NCI-H345 treated with DMSO at 0.1 percent for 48 hours (cell line): ENCODE measurements around the gene TMEM131.

Experiments used
- DNase-seq: peaks from one replicate; lab custom pipeline; 2025; ENCODE audit not compliant: unreplicated experiment; lab: John Stamatoyannopoulos, UW

The TMEM131 gene

DNA sequence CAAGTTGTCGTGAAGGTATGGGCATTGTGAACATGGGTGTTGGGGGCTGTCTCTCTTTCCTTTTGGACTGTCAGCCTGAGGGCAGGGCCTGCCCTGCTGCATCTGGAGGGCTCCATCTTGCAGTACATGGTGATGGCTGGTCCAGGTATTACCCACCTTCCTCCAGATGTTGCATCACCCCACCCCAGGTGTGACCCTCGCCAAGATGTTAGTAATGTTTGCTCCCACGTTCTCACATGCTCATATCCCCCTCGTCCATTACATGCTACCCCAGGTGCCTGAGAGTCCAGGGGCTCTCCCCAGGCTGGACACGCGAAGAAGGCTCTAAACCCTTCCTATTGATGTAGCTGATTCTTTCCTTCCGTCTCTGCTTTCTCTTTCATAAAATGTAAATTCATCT lies 268.5 kb downstream of the TMEM131 start:
- DNase-seq: no peak

DNA sequence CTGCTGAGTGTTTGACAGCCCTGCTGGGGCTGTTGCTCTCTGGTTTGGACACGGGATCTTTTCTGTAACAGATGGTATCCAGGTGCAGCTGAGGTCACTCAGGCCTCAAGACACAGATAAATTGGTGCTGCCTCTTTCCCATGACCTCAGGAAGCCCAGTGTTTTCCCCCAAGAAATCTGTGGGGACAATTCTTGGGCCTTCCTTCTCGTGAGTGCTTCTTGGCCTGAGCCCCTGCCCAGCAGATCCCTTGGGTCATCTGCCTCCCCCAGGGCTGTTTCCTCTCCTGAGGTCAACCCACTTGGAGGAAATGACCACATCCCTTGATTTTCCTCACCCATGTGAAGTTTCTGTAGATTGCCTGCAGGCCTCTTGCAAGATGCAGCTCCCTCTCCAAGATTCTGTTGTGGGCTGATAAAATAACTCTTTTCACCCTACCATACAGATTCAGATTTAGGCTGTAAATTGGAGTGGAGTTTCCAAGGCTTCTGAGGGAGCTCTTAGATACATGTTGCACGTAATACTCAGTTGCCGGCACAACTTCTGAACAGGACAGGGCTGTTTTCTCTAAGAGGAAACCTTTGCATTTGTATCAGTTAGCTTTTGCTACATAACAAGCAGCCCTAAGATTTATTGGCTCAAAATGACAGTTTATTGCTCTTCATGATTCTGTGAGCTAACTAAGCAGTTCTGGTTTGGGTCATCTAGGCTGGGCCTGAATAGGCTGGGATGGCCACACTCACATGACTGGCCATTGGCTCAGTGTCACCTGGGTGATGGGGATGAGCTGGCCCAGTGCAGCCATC lies 269.3 kb downstream of the TMEM131 start:
- DNase-seq: no peak

DNA sequence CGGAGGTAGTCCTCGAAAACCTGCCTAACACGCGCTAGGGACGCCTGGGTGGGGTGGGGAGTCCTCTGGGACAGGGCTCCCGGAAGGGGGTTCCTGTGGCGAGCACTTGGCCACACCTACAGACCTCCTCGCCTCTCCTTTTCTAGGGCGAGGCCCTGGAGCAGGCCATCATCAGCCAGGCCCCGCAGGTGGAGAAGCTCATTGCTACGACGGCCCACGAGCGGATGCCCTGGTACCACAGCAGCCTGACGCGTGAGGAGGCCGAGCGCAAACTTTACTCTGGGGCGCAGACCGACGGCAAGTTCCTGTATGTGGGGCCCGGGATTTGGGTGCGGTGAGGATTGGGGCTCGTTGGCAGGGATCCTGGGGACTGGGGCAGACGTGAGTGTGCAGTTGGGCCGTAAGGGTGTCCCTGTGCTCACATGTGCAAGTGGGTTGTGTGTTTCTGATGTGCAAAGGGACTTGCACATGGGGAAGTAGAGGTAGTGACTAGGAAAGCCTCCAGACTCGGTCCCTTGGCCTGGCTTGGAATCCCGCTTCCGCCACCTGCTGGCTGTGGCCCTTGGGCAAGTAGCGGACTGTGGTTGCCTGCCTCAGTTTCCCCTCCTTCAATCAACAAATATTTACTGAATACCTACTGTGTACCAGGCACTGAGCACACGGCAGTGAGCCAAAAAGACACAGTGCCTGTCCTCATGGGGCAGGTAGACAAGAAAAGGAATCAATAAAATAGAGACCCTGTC lies 270.6 kb downstream of the TMEM131 start:
- no peak for DNase-seq

DNA sequence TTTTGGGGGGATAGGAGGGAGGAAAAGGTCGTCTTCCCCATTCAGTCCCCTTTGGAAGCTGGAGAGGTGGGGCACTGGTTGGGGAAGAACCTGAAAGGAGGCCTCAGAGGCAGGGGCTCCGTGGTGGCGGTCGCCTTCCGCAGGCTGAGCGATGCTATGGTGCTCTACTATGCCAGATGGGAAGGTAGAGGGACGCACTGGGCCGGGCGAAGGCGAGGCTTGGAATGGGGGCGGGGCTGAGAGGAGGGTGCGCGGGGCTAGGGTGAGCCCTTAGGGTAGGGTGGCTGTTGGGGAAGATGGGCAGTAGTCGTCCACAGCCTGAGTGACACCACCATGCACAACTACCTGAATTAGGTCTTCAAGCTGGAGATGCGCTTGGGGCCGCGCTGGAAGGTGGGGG lies 271.2 kb downstream of the TMEM131 start:
- DNase-seq: no peak

DNA sequence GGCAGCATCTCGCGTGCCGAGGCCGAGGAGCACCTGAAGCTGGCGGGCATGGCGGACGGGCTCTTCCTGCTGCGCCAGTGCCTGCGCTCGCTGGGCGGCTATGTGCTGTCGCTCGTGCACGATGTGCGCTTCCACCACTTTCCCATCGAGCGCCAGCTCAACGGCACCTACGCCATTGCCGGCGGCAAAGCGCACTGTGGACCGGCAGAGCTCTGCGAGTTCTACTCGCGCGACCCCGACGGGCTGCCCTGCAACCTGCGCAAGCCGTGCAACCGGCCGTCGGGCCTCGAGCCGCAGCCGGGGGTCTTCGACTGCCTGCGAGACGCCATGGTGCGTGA lies 271.7 kb downstream of the TMEM131 start:
- DNase-seq: no peak

DNA sequence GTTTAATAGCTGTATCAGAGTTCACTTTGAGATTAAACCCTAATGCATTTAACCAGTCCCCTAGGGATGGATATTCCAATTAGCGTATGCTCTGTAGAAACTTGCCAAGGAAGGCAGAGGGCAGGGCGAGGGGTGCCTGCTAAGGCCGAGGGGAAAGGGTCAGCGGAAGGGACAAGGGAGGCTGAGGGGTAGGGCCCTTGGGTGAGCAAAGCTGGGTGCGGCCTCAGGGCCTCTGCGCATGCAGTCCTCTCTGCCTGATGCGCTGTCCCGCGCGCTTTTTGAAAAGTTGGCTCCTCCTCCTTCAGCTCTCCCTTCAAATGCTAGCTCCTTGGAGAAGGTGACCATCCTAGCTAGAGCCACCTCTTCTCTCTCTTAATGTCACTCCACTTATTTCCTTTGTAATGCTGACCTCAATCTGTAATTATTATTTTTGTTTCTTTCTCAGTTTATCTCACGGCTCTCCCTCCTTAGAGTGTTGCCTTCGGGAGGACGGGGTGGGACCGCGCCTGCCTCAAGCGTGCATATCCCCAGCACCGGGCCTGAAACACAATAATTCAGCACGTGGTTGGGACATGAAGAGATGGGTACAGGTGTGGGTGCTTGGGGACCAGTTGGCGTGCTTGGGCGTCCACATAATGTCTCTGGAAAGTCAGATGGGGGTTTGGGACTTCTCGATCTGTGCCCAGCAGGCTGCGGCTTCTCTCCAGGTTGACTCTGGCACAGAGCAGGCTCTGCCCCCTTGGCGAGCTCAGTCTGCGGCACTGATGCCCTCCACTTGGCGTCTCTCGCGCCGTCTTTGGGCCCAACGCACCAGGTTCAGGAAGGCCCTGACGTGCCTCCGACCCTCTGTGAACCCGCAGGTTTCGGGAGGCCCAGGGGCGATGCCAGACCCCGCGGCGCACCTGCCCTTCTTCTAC lies 272.3 kb downstream of the TMEM131 start:
- no peak for DNase-seq

DNA sequence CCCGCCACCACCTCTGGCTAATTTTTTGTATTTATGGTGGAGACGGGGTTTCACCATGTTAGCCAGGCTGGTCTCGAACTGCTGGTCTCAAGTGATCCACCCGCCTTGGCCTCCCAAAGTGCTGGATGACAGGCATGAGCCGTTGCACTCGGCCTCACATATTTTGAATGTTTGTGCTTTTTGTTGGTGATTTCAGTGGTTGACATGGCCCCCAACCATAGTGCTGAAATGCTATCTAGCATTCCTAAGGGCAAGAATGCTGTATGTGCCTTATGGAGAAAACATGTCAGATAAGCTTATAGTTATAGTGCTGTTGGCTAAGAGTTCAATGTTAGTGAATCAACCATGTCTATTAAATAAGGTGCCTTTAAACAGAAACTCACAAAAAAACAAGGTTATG lies 273.5 kb downstream of the TMEM131 start:
- no peak for DNase-seq

DNA sequence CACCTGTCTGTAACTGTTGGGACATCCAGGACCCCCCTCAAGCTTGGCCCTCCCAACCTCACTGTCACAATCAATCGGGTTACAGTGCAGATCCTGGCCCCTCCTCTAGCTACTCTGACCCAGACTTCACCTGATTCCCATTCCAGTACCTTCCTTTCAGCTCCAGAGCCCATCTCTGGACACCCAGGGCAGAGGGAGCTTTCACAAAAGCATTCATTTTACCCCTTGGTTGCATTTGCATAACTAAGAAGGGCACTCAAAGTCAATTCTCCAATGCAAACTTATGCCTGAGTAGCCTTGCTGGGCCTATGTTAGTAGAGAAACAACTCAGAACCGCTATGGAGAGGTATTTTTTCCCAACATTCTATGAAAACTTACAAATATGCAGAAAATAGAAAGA lies 275.0 kb downstream of the TMEM131 start:
- DNase-seq: no peak

DNA sequence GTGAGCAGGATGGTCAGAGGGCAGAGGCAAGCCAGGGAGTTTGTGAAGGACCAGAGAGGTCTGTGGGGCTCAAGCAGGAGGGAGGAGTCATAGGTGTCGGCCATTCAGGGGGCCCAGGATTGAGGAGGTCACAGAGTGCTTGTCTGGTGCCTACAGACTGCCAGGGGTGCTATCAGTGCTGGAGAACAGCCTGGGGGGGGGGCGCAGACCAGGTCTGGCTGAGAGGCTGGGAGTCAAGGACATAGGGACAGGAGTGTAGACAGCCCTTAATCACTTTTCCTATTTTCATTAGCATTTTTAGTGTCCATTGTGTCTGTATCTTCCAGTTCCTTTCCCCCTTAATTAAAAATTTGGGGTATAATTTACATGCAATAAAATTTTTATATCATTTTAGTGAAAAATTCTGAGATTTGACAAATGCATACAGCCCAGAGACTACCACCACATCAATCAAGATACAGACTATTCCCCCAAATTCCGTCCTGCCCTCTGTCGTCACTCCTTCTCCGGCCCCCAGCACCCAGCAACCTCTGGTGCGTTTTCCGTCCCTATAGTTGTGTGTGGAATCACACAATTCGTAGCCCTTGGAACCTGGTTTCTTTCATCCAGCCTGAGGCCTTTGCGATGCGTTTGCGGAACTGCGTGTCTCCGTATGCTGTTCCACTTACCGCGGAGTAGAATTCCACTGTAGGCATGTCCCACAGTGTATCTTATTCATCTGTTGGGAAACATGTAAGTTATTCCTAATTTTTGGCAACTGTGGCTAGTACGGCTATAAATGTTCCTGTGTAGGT lies 276.2 kb downstream of the TMEM131 start:
- no peak for DNase-seq

DNA sequence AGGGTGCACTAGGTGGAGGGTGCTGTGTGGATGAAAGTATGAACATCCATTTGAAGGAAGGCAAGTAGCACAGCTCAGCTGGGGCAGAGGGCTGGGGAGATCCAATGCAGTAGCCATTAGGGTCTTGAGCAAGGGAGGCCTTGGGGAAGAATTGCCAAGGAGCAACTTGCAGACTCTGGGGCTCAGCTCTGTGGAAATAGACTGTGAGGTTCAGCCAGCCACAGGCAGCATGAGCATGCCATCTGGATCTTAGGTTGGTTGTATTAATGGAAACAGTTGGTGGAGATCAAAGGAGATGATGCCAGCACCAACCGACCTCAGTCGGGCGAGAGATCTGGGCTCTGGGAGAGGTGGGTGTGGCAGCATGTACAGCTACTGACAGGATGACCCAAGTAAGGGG lies 276.8 kb downstream of the TMEM131 start:
- DNase-seq: no peak

DNA sequence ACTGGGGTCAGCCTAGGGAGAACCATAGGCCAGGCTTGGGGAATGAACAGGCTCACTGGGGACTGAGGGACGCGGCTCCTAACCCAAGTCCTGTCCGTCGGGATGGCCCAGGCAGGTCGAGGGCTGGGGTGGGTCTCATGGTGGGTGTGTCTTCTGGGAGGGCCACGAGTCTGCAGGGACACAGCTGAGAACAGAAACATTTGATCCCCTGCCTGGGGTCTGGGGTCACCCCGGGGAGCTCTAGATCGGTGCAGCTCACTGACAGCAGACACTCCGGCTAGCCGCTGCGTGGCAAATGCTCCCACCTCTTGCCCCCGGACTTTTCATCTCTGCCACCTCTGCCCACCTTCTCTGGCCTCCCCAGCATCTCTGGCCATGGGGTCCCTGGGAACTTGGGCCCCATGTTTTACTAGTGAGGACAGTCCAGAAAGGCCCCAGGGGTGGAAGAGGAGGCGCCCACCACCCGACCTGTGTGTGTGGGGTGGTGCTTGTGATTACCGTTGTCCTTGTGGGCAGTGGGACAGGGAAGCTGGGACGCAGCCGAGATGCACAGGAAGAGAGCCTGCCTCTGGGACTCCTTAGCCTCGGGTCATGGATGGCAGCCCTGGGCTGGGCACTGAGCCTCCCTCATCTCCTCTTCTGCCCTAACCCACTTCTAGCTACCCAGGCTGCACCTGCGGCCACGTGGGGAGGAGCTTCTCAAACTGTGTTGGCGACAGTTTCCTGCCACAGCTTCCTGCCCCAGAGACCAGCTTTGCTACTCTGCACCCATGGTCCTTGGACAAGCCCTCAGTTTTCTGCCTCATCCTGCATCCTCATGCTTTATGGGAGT lies 277.5 kb downstream of the TMEM131 start:
- no peak for DNase-seq

DNA sequence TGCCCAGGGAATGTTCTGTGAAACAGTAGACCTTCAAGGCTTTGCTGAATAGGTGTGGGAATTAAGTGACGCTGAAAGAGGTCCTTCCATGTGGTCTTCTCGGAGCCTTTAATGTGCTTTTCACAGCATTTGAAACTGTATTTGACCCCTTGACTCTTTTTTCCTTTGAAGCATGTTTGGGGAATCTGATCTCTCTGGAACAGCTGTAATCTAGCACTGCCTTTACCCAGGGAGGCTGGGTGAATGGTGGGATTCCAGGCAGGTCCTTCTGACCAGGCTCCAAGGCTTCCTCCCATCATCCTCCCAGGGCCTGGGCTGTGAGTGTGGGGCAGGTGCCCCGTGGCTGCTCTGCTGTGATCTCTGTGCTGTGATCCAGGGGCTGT lies 278.1 kb downstream of the TMEM131 start:
- DNase-seq: no peak

DNA sequence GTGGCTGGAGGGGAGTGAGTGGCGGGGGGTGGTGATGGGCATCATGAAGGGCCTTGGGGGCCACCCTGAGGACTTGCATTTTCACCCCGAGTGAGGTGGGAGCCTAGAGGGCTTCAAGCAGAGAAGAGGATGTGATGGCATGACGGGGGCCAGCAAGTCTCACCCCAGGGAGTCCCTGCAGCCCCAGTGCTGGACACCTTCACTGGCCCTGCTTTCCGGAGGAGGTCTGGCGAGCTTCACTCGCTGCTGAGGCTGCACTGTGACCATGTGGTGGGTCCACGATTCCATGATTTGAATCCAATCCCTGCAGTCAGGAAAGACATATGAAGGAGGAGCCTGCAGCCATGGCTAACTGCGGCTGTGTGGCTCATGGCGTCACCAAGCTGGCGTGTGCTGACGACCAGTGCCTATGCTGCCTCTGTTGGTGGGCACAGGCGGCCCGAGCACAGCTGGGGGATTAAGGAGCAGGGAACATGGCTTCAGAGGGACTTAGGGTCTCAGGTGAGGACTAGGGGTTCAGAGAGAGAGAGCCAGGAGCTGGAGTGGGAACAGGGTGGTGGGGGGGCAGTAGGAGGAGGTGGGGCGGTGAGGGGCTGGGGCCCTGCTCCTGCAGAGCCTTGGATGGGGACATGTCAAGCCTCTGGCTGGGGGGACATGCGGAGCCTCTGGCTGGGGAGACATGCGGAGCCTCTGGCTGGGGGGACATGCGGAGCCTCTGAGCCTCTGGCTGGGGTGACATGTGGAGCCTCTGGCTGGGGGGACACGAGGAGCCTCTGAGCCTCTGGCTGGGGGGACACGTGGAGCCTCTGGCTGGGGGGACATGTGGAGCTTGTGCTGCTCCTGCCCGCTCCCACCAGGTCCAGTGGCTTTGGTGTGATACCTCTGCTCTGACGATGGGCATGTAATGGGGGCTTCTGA lies 278.8 kb downstream of the TMEM131 start:
- DNase-seq: no peak

DNA sequence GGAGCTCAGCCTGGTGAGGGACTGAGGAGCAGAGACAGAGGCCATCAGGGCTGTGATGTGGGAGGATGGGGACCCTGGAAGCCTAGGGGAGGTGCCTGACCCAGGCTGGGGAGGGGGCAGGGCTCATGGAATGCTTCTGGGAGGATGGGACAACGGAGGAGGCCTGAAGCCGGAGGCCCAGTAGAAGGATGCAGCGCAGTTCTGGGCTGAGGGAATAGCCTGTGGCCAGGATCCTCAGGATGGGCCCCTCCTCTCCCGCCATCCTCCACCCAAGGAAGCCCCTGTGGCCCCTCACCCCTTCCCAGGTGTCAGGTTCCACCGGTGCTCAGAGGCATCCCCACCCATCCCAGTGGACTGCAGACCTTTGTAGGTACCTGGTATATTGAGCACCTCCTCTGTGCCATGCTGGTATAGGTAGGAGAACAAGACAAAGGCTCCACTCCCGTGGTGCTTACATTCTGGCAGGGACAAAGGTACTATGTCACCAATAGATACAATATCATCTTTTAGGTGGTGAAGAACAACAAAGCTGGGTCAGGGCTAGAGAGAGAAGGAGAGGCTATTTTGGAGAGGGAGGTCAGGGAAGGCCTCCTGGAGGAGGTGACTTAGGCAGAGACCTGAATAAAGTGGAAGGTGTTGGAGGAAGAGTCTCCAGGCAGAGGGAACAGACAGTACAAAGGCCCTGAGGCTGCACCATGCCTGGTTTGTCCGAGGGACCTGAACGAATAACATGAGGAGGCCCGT lies 279.6 kb downstream of the TMEM131 start:
- DNase-seq: no peak

DNA sequence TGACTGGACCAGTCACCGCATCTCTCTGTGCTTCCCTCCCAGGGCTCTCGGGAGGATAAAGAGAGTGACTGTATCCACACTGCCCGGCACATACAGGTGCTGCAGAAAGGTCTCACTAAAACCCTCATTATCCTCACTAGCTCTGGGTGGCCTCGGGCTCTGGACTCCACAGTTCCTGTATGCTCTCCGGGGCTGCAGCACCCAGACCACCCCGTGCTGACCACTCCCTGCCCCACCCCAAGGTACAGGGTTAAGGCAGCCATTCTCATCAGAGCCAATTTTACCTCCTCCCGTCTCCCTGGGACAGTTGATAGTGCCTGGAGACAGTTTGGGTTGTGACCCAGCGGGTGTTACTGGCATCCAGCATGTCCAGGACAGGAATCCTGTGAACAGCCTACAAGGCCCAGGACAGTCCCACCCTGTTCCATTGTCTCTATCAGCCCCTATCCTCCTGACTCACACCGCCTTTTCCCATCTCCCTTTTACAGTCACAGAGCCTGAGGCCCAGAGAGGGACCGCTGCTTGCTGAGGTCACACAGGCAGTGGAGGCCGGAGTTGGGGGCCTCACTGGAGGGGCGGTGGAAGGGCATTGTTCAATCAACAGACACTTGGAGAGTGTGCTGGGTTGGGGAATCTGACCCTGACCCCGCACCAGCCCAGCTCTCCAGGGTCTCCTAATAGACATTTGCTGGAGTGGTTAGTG lies 280.6 kb downstream of the TMEM131 start:
- DNase-seq: no peak

DNA sequence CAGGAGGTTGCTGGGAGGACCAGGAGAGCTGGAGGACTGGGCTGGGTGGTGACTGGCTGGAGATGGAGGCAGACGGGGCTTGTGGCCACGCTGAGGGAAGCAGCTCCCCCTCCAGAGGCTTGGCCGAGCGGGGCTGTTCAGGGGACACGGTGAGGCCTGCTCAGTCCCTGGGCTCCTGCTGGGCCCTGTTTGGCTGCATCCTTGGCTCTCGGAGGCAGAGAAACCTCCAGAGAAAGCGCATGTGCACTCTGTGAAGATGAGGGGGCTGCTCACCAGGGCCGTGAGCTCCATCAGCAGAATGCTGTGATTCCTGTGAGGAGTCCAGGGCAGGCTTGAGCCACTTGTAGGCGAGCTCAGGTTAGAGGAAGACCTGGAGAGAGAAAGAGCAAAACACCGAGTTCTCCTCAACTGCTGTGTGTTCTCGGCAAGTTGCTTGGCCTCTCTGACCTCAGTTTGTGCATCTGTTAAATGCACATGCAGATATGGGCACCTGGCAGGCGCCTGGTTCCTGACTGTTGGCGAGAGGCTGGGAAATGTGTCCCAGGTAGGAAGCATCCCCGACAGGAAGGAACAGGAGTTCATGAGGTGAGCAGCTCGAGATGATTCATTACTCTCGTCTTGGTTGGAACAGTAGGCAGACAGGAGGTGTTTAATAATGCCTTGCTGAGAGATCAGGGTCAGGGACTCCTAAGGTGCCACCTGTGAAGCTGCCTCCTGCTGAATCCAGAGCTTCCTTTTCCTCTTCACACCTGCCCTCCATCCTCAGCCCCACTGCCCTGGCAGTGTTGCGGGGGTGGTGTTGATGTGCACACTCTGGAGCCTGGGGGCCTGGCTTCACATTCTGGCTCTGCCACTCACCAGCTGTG lies 281.4 kb downstream of the TMEM131 start:
- DNase-seq: no peak
